HepG2 (cell line): ENCODE results near the gene ATG13. TPM values are rescaled to one million over a fixed set of nuclear protein-coding genes. Genes with fewer than 3 reads are reported as not detected.

Experiments used
- HNRNPH1 ChIP-seq: fragments of 200-400 bp; formaldehyde crosslinking; optimal IDR thresholded peaks from 2 replicates; pipeline ENCODE3; 2017; ENCODE audit warnings: mild to moderate bottlenecking, low read depth, low read length
- LCORL ChIP-seq, 2 experiments: fragments of 450-650 bp in 1 of 2; sonication (generic) in 1 of 2; formaldehyde crosslinking in 1 of 2; IDR thresholded peaks; 2 replicates each; pipeline versions ENCODE4 v1.5.0 to v1.6.1; 2017 to 2020; ENCODE audit warnings: antibody characterized with exemption in 1 of 2, missing genetic modification reagents in 1 of 2
- MTF1 ChIP-seq: sonication (generic); formaldehyde crosslinking; IDR thresholded peaks from 2 replicates; pipeline ENCODE4 v1.5.0; 2020; ENCODE audit warnings: missing genetic modification reagents
- PHB2 ChIP-seq: fragments of 450-650 bp; IDR thresholded peaks from 2 replicates; pipeline ENCODE4 v1.6.1; 2018; ENCODE audit not compliant: partially characterized antibody
- RAD51 ChIP-seq: fragments of 450-650 bp; IDR thresholded peaks from 2 replicates; pipeline ENCODE4 v1.6.1; 2016; ENCODE audit warnings: borderline replicate concordance
- RARG ChIP-seq: sonication (generic); formaldehyde crosslinking; IDR thresholded peaks from 2 replicates; pipeline ENCODE4 v1.4.0; 2020; ENCODE audit warnings: low read depth, mild to moderate bottlenecking, missing genetic modification reagents
- SALL1 ChIP-seq: sonication (generic); formaldehyde crosslinking; IDR thresholded peaks from 2 replicates; pipeline ENCODE4 v1.8.0; 2022; ENCODE audit warnings: mild to moderate bottlenecking, missing genetic modification reagents
- TMF1 ChIP-seq: sonication (generic); formaldehyde crosslinking; IDR thresholded peaks from 2 replicates; pipeline ENCODE4 v1.8.1; 2022; ENCODE audit warnings: low read depth, missing genetic modification reagents
- ZBTB20 ChIP-seq: sonication (generic); formaldehyde crosslinking; IDR thresholded peaks from 2 replicates; pipeline ENCODE4 v1.8.1; 2023; ENCODE audit warnings: missing genetic modification reagents, low read depth, mild to moderate bottlenecking, borderline replicate concordance
- ZNF12 ChIP-seq: sonication (generic); formaldehyde crosslinking; IDR thresholded peaks from 2 replicates; pipeline ENCODE4 v1.5.0; 2020; ENCODE audit warnings: missing genetic modification reagents
- ZNF510 ChIP-seq: sonication (generic); formaldehyde crosslinking; IDR thresholded peaks from 2 replicates; pipeline ENCODE4 v1.4.0; 2020; ENCODE audit warnings: low read depth, mild to moderate bottlenecking, missing genetic modification reagents
- ZSCAN12 ChIP-seq: sonication (generic); formaldehyde crosslinking; IDR thresholded peaks from 2 replicates; pipeline ENCODE4 v1.9.0; 2021; ENCODE audit warnings: mild to moderate bottlenecking, missing genetic modification reagents
- polyA plus RNA-seq, 8 experiments: library from polyadenylated mRNA; depleted of rRNA in 3 of 8; stranded (reverse) in 7 of 8; unstranded in 1 of 8; fragments of >200 nt; fragmentation: Illumina TruSeq in 4 of 8; extraction: Trizol in 4 of 8; gene quantifications; 2 replicates each; pipeline versions ENCODE4 v1.2.1 to v1.2.3, GENCODE V29; 2011 to 2016; ENCODE audit warnings: low read depth in 4 of 8, missing spikeins in 1 of 8, mixed read lengths in 1 of 8; ENCODE audit not compliant: insufficient read depth in 1 of 8
- total RNA-seq, 5 experiments: library from RNA; depleted of rRNA; stranded (reverse); fragments of >200 nt; fragmentation: Illumina TruSeq; extraction: Trizol; gene quantifications; 2 replicates each; pipeline ENCODE4 v1.2.3, GENCODE V29; 2016; ENCODE audit warnings: low read depth in 1 of 5
- TF ChIP-seq, protein P1 (sequence below), 2 experiments: sonication (generic) in 1 of 2; formaldehyde crosslinking in 1 of 2; IDR thresholded peaks; 2 replicates each; pipeline versions ENCODE4 v1.4.0 to v1.6.1; 2018 to 2020; ENCODE audit warnings: missing genetic modification reagents in 2 of 2, borderline replicate concordance in 1 of 2, low read depth in 1 of 2, mild to moderate bottlenecking in 1 of 2, missing biosample characterization in 1 of 2
- TF ChIP-seq, protein P2 (sequence below), 2 experiments: IDR thresholded peaks; 2 replicates each; pipeline ENCODE4 v1.6.1; 2011 to 2012; ENCODE audit warnings: low read length in 2 of 2, borderline replicate concordance in 1 of 2, low read depth in 1 of 2, mild to moderate bottlenecking in 1 of 2, moderate library complexity in 1 of 2
- TF ChIP-seq, protein P3 (sequence below): sonication (generic); formaldehyde crosslinking; IDR thresholded peaks from 2 replicates; pipeline ENCODE4 v1.8.0; 2022; ENCODE audit warnings: missing genetic modification reagents, mild to moderate bottlenecking, borderline replicate concordance
- TF ChIP-seq, protein P4 (sequence below): sonication (generic); formaldehyde crosslinking; IDR thresholded peaks from 2 replicates; pipeline ENCODE4 v1.4.0; 2020; ENCODE audit warnings: missing genetic modification reagents
- TF ChIP-seq, protein P5 (sequence below): sonication (generic); formaldehyde crosslinking; IDR thresholded peaks from 2 replicates; pipeline ENCODE4 v1.4.0; 2020; ENCODE audit warnings: mild to moderate bottlenecking, low read depth, missing genetic modification reagents

ATG13 gene
- total and polyA plus RNA-seq, 2 of the 13 experiments (the other 11 are each of a cell fraction or from before 2014, with no cell fraction given) = 55.0 to 77.3 TPM

DNA sequence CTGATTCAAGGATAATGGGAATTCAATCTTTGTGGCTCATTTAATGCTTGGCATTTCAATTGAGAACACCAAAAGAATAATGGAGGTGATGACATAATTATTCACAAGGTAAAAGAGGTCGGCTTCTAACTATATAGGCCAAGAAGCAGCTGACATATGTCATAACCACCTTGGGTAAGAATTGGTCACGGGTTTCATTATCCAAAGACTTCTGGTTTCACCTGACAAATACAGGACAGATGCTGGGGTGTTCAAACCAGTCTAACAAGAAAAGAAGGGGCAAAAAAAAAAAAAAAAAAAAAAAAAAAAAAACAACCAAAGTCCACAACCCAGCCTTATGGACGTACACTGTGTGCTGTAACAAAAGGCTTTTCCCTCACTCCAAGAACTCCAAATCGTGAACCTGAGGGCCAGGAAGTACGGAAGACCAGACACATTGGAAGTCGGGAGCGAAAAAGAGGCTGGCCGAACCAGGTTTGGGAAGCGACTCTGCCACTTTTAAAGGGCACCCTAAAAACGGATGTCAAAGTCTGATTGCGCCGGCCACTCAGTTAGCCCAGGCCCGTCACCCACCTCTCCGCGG, 711 bp upstream of the ATG13 start (continued):
- TF ChIP-seq, protein P1, sequence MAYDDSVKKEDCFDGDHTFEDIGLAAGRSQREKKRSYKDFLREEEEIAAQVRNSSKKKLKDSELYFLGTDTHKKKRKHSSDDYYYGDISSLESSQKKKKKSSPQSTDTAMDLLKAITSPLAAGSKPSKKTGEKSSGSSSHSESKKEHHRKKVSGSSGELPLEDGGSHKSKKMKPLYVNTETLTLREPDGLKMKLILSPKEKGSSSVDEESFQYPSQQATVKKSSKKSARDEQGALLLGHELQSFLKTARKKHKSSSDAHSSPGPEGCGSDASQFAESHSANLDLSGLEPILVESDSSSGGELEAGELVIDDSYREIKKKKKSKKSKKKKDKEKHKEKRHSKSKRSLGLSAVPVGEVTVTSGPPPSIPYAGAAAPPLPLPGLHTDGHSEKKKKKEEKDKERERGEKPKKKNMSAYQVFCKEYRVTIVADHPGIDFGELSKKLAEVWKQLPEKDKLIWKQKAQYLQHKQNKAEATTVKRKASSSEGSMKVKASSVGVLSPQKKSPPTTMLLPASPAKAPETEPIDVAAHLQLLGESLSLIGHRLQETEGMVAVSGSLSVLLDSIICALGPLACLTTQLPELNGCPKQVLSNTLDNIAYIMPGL (CRISPR knock-in tag; IDR thresholded peaks at IDR 0.05; ENCODE audit: borderline replicate concordance in 1 of 2, low read depth in 1 of 2) = no peak
- TF ChIP-seq ZNF510 (CRISPR knock-in tag) (no peak), SALL1 (no peak), LCORL (IDR thresholded peaks at IDR 0.05) (no peak), LCORL (CRISPR knock-in tag; IDR thresholded peaks at IDR 0.05) (no peak), MTF1 (no peak), ZBTB20 (no peak), TMF1 (CRISPR knock-in tag) (no peak), PHB2 (no peak), RARG (no peak), ZNF12 (CRISPR knock-in tag) (peak; percentile 53), ZSCAN12 (CRISPR knock-in tag) (no peak), HNRNPH1 (no peak), RAD51 (no peak)
- TF ChIP-seq, protein P2, sequence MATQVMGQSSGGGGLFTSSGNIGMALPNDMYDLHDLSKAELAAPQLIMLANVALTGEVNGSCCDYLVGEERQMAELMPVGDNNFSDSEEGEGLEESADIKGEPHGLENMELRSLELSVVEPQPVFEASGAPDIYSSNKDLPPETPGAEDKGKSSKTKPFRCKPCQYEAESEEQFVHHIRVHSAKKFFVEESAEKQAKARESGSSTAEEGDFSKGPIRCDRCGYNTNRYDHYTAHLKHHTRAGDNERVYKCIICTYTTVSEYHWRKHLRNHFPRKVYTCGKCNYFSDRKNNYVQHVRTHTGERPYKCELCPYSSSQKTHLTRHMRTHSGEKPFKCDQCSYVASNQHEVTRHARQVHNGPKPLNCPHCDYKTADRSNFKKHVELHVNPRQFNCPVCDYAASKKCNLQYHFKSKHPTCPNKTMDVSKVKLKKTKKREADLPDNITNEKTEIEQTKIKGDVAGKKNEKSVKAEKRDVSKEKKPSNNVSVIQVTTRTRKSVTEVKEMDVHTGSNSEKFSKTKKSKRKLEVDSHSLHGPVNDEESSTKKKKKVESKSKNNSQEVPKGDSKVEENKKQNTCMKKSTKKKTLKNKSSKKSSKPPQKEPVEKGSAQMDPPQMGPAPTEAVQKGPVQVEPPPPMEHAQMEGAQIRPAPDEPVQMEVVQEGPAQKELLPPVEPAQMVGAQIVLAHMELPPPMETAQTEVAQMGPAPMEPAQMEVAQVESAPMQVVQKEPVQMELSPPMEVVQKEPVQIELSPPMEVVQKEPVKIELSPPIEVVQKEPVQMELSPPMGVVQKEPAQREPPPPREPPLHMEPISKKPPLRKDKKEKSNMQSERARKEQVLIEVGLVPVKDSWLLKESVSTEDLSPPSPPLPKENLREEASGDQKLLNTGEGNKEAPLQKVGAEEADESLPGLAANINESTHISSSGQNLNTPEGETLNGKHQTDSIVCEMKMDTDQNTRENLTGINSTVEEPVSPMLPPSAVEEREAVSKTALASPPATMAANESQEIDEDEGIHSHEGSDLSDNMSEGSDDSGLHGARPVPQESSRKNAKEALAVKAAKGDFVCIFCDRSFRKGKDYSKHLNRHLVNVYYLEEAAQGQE (IDR thresholded peaks at IDR 0.05; ENCODE audit: borderline replicate concordance in 1 of 2, low read depth in 1 of 2, low read length in 2 of 2) = no peak
- TF ChIP-seq, protein P3, sequence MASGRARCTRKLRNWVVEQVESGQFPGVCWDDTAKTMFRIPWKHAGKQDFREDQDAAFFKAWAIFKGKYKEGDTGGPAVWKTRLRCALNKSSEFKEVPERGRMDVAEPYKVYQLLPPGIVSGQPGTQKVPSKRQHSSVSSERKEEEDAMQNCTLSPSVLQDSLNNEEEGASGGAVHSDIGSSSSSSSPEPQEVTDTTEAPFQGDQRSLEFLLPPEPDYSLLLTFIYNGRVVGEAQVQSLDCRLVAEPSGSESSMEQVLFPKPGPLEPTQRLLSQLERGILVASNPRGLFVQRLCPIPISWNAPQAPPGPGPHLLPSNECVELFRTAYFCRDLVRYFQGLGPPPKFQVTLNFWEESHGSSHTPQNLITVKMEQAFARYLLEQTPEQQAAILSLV (CRISPR knock-in tag) = no peak
- TF ChIP-seq, protein P4, sequence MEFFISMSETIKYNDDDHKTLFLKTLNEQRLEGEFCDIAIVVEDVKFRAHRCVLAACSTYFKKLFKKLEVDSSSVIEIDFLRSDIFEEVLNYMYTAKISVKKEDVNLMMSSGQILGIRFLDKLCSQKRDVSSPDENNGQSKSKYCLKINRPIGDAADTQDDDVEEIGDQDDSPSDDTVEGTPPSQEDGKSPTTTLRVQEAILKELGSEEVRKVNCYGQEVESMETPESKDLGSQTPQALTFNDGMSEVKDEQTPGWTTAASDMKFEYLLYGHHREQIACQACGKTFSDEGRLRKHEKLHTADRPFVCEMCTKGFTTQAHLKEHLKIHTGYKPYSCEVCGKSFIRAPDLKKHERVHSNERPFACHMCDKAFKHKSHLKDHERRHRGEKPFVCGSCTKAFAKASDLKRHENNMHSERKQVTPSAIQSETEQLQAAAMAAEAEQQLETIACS (CRISPR knock-in tag) = 0 out of 2 replicates have a peak, but pooled peaks have one; percentile 33
- TF ChIP-seq, protein P5, sequence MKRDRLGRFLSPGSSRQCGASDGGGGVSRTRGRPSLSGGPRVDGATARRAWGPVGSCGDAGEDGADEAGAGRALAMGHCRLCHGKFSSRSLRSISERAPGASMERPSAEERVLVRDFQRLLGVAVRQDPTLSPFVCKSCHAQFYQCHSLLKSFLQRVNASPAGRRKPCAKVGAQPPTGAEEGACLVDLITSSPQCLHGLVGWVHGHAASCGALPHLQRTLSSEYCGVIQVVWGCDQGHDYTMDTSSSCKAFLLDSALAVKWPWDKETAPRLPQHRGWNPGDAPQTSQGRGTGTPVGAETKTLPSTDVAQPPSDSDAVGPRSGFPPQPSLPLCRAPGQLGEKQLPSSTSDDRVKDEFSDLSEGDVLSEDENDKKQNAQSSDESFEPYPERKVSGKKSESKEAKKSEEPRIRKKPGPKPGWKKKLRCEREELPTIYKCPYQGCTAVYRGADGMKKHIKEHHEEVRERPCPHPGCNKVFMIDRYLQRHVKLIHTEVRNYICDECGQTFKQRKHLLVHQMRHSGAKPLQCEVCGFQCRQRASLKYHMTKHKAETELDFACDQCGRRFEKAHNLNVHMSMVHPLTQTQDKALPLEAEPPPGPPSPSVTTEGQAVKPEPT (CRISPR knock-in tag) = no peak
